Lung (tissue), 12 donors: ENCODE results near the gene MSX1. TPM values are rescaled to one million over a fixed set of nuclear protein-coding genes. Genes with fewer than 3 reads are reported as not detected.

Experiments used
- ATAC-seq: fragments of 200-7000 bp; cut with Tn5 transposase; one replicate; pipeline ENCODE4 v1.9.1; 2020; ENCODE audit warnings: moderate number of reproducible peaks; ENCODE audit not compliant: insufficient read depth, low FRiP score
- DNase-seq, 3 donors: peaks; one replicate each; pipeline ENCODE4 v3.0.0-alpha.2; 2013 to 2017
- H3K27ac ChIP-seq, 2 donors: one replicate each; pipeline ENCODE4 v1.5.1; 2013; ENCODE audit warnings: mild to moderate bottlenecking in 2 of 2, moderate library complexity in 2 of 2, control low read depth in 1 of 2, inconsistent platforms in 1 of 2, low read depth in 1 of 2, low read length in 1 of 2
- H3K27me3 ChIP-seq, 3 donors: one replicate each; pipeline ENCODE4 v1.5.1; 2013; ENCODE audit warnings: low read length in 2 of 3; ENCODE audit not compliant: control insufficient read depth in 3 of 3, insufficient read depth in 3 of 3
- H3K36me3 ChIP-seq, 4 donors: one replicate each; pipeline ENCODE4 v1.5.1; 2013; ENCODE audit warnings: low read length in 4 of 4, mild to moderate bottlenecking in 1 of 4, moderate library complexity in 1 of 4; ENCODE audit not compliant: control insufficient read depth in 4 of 4, insufficient read depth in 4 of 4
- H3K4me1 ChIP-seq, 5 donors: one replicate each; pipeline ENCODE4 v1.5.1; 2013; ENCODE audit warnings: low read length in 5 of 5, mild to moderate bottlenecking in 2 of 5, moderate library complexity in 1 of 5; ENCODE audit not compliant: control insufficient read depth in 5 of 5, insufficient read depth in 5 of 5
- H3K4me3 ChIP-seq: one replicate; pipeline ENCODE4 v1.5.1; 2013; ENCODE audit warnings: mild to moderate bottlenecking, control low read depth, moderate library complexity
- H3K9ac ChIP-seq, 2 donors: one replicate each; pipeline ENCODE4 v1.5.1; 2013; ENCODE audit warnings: low read length in 2 of 2, control low read depth in 1 of 2; ENCODE audit not compliant: insufficient read depth in 1 of 2
- H3K9me3 ChIP-seq, 4 donors: one replicate each; pipeline ENCODE4 v1.5.1; 2013; ENCODE audit warnings: low read length in 3 of 4, mild to moderate bottlenecking in 1 of 4, moderate library complexity in 1 of 4; ENCODE audit not compliant: control insufficient read depth in 4 of 4, insufficient read depth in 3 of 4
- CTCF ChIP-seq: IDR thresholded peaks from 2 replicates; pipeline ENCODE4 v1.5.1; 2012; ENCODE audit warnings: mild to moderate bottlenecking; ENCODE audit errors: control extremely low read depth, extremely low read depth
- WGBS, 2 donors: extraction: QIAGEN DNeasy Blood & Tissue Kit; methylation state at CpG; one replicate each; pipeline ENCODE4 v1.1.7; 2013; 5-methylcytosine and 5-hydroxymethylcytosine counted together
- polyA plus RNA-seq, 2 donors: library from polyadenylated mRNA; stranded (reverse); fragments of 200-250 nt; gene quantifications; one replicate each; pipeline ENCODE4 v1.2.1, GENCODE V29; 2013
- total RNA-seq, 2 donors: library from RNA; depleted of rRNA in 1 of 2; stranded (reverse); fragments of >200 nt in 1 of 2; gene quantifications; one replicate each; pipeline ENCODE4 v1.2.1, GENCODE V29; 2014 to 2021
- donor health status: control.
- donor health status: control.
- donor health status: Bipolar disorder and iron deficiency.
- donor health status: healthy.
- donor health status: DM: yes; HTN: yes; CAD: no.

MSX1 gene
- total and polyA plus RNA-seq, 4 donors, result 0.82 to 4.0 (median 2.8) TPM

GRCh38 chr4:4868758-4869723 lies 9.6 kb downstream of the MSX1 start:
- ATAC-seq, result no peak
- Histone ChIP-seq H3K4me1 (peaks cover 0 to 24% (median 15%) of the 10 kb centered on the region in 5 donors), H3K27me3 (peaks cover 28 to 98% (median 91%) of the 10 kb centered on the region in 3 donors), H3K27ac (no peak overlapping the region), H3K4me3 (no peak overlapping the region), H3K9me3 (peaks cover 0 to 6% (median 0%) of the 10 kb centered on the region in 4 donors), H3K9ac (no peak overlapping the region), H3K36me3 (no peaks in the 10 kb centered on the region)
- TF ChIP-seq CTCF, result no peak
- no peak for DNase-seq
- WGBS, 2 donors, result 5 to 8% methylated on average over 37 of the region's 37 CpGs

GRCh38 chr4:4869731-4870571 lies 10.5 kb downstream of the MSX1 start:
- H3K9me3 ChIP-seq, result peaks cover 0 to 6% (median 0%) of the 10 kb centered on the region in 4 donors
- 5 to 6% methylated on average over 40 of the region's 40 CpGs for WGBS, 2 donors
- TF ChIP-seq CTCF, result no peak
- peaks cover 0 to 24% (median 15%) of the 10 kb centered on the region in 5 donors for H3K4me1 ChIP-seq
- H3K27me3 ChIP-seq, result peaks cover 24 to 98% (median 91%) of the 10 kb centered on the region in 3 donors
- no peak overlapping the region for H3K9ac ChIP-seq
- DNase-seq (no peak), ATAC-seq (no peak)
- H3K27ac ChIP-seq, result no peak overlapping the region
- no peaks in the 10 kb centered on the region for H3K36me3 ChIP-seq
- H3K4me3 ChIP-seq, result no peak overlapping the region

- Histone ChIP-seq H3K27me3 (peaks cover 20 to 98% (median 92%) of the 10 kb centered on the region in 3 donors), H3K4me1 (peaks cover 0 to 20% (median 15%) of the 10 kb centered on the region in 5 donors), H3K27ac (no peak overlapping the region), H3K9ac (no peak overlapping the region), H3K9me3 (peaks cover 0 to 6% (median 0%) of the 10 kb centered on the region in 4 donors), H3K4me3 (no peak overlapping the region), H3K36me3 (no peaks in the 10 kb centered on the region)
- DNase-seq (no peak), ATAC-seq (no peak)
- WGBS, 2 donors, result 6 to 7% methylated on average over 26 of the region's 26 CpGs
- no peak for TF ChIP-seq CTCF
Observed at GRCh38 chr4:4870576-4871241, 11.2 kb downstream of the MSX1 start.
